Stimulated activated CD4-positive, alpha-beta T cell treated with anti-CD3 and anti-CD28 coated beads, Interleukin-2, amount 100 ng/mL, for 48 hours (primary cell): ENCODE measurements around the gene BMF.
A peak's percentile ranks its signal among the peaks of the same experiment; 100 is the strongest.

Source experiments
- DNase-seq, 2 donors: peaks; one replicate each; pipeline ENCODE4 v3.0.0-alpha.2; 2020

BMF gene

GRCh38 chr15:40100947-40101905 is 7.5 kb downstream of the BMF start:
- no peak for DNase-seq

- no peak for DNase-seq
These were observed 8.3 kb downstream of the BMF start for GRCh38 chr15:40100123-40100946.

GRCh38 chr15:40098489-40099261 is 10.0 kb downstream of the BMF start:
- peak; percentile 55 for DNase-seq

GRCh38 chr15:40097968-40098476 is 10.7 kb downstream of the BMF start:
- no peak for DNase-seq

- no peak for DNase-seq
These were observed 11.3 kb downstream of the BMF start for GRCh38 chr15:40097096-40097967.

GRCh38 chr15:40096094-40096891 is 12.4 kb downstream of the BMF start:
- no peak for DNase-seq

GRCh38 chr15:40095371-40096093 is 13.1 kb downstream of the BMF start:
- no peak for DNase-seq

- no peak for DNase-seq
These were observed 14.5 kb downstream of the BMF start for GRCh38 chr15:40094156-40094555.

GRCh38 chr15:40092979-40093869 is 15.5 kb downstream of the BMF start:
- no peak for DNase-seq

GRCh38 chr15:40092256-40092978 is 16.3 kb downstream of the BMF start:
- DNase-seq: no peak

- DNase-seq: no peak
These were observed 16.8 kb downstream of the BMF start for GRCh38 chr15:40091861-40092255.

GRCh38 chr15:40090774-40091455 is 17.8 kb downstream of the BMF start:
- no peak for DNase-seq

- DNase-seq: no peak
These were observed 19.5 kb downstream of the BMF start for GRCh38 chr15:40088929-40089755.

GRCh38 chr15:40087991-40088928 is 20.4 kb downstream of the BMF start:
- no peak for DNase-seq

GRCh38 chr15:40087068-40087810 is 21.4 kb downstream of the BMF start:
- no peak for DNase-seq
